H1 (cell line): ENCODE results near the gene CBX4. TPM values are rescaled to one million over a fixed set of nuclear protein-coding genes. Genes with fewer than 3 reads are reported as not detected.

Experiments
- CTCF ChIA-PET: fragments of 300-600 bp; sonication (Branson Sonifier 250); formaldehyde crosslinking; loops from one replicate; lab custom pipeline; 2021; ENCODE audit not compliant: partially characterized antibody; lab: Charles Lee
- POLR2A ChIA-PET: fragments of 300-600 bp; sonication (Branson Sonifier 250); formaldehyde crosslinking; loops from one replicate; lab custom pipeline; 2021; ENCODE audit warnings: inconsistent platforms; ENCODE audit not compliant: partially characterized antibody; lab: Charles Lee
- DNase-seq, 2 experiments: peaks; one replicate each; pipeline versions ENCODE4 v3.0.0 to v3.0.0-alpha.2; 2010 to 2022; ENCODE audit warnings: low spot score in 2 of 2, low read depth in 1 of 2, mixed read lengths in 1 of 2
- FAIRE-seq: peaks from 2 replicates; lab custom pipeline; 2011; peaks lifted over from hg19 to GRCh38; lab: Jason Lieb, UNC
- H2AFZ ChIP-seq: 2 replicates; pipeline ENCODE4 v1.8.1; 2012; ENCODE audit warnings: low read length, inconsistent platforms
- H2AK5ac ChIP-seq: 2 replicates; pipeline ENCODE4 v1.6.1; 2013; ENCODE audit warnings: low read depth, low read length
- H2BK120ac ChIP-seq: replicated peaks from 2 replicates; pipeline ENCODE3; 2013; ENCODE audit warnings: low read depth, low read length, inconsistent platforms
- H2BK12ac ChIP-seq: 2 replicates; pipeline ENCODE4 v1.6.1; 2013; ENCODE audit warnings: low read depth, low read length
- H2BK15ac ChIP-seq: 2 replicates; pipeline ENCODE4 v1.6.1; 2013; ENCODE audit warnings: low read length
- H2BK20ac ChIP-seq: 2 replicates; pipeline ENCODE4 v1.6.1; 2013; ENCODE audit warnings: low read length
- H2BK5ac ChIP-seq: 2 replicates; pipeline ENCODE4 v1.6.1; 2013; ENCODE audit warnings: low read depth, low read length
- H3K14ac ChIP-seq: 2 replicates; pipeline ENCODE4 v1.6.1; 2013; ENCODE audit warnings: inconsistent platforms; ENCODE audit not compliant: insufficient read length
- H3K18ac ChIP-seq: 2 replicates; pipeline ENCODE4 v1.6.1; 2013; ENCODE audit warnings: low read length; ENCODE audit errors: extremely low read depth
- H3K23ac ChIP-seq: 2 replicates; pipeline ENCODE4 v1.6.1; 2013; ENCODE audit warnings: inconsistent platforms; ENCODE audit not compliant: insufficient read length
- H3K23me2 ChIP-seq: 2 replicates; pipeline ENCODE4 v1.6.1; 2013; ENCODE audit warnings: low read depth, low read length
- H3K27ac ChIP-seq: 2 replicates; pipeline ENCODE4 v1.6.1; 2011; ENCODE audit warnings: low read depth, low read length, inconsistent platforms
- H3K27me3 ChIP-seq, 4 experiments: replicated peaks in 1 of 4; 1 replicate in 1 of 4; 2 replicates in 3 of 4; pipeline versions ENCODE4 v1.6.1 to v1.8.1; 2011 to 2013; ENCODE audit warnings: low read length in 3 of 4, mild to moderate bottlenecking in 3 of 4, inconsistent platforms in 2 of 4, mixed read lengths in 2 of 4, moderate library complexity in 1 of 4; ENCODE audit not compliant: control insufficient read depth in 3 of 4, insufficient read depth in 3 of 4; ENCODE audit errors: extremely low read depth in 1 of 4
- H3K36me3 ChIP-seq, 4 experiments: 2 replicates each; pipeline versions ENCODE4 v1.6.1 to v1.8.1; 2011 to 2013; ENCODE audit warnings: mild to moderate bottlenecking in 4 of 4, low read length in 3 of 4, moderate library complexity in 2 of 4, control low read depth in 1 of 4, inconsistent platforms in 1 of 4; ENCODE audit not compliant: insufficient read depth in 4 of 4, control insufficient read depth in 2 of 4
- H3K4ac ChIP-seq: replicated peaks from 2 replicates; pipeline ENCODE3; 2013; ENCODE audit warnings: low read length, low read depth, mixed read lengths, inconsistent platforms; ENCODE audit not compliant: insufficient read length
- H3K4me1 ChIP-seq, 4 experiments: replicated peaks in 1 of 4; 1 replicate in 1 of 4; 2 replicates in 3 of 4; pipeline versions ENCODE4 v1.6.1 to v1.8.1; 2011 to 2013; ENCODE audit warnings: low read length in 3 of 4, inconsistent platforms in 2 of 4, mixed read lengths in 1 of 4; ENCODE audit not compliant: insufficient read depth in 4 of 4, control insufficient read depth in 3 of 4
- H3K4me2 ChIP-seq, 2 experiments: 2 replicates each; pipeline versions ENCODE4 v1.6.1 to v1.8.1; 2011 to 2013; ENCODE audit warnings: low read depth in 2 of 2, low read length in 2 of 2, control low read depth in 1 of 2, inconsistent platforms in 1 of 2, mild to moderate bottlenecking in 1 of 2; ENCODE audit not compliant: insufficient read depth in 1 of 2
- H3K4me3 ChIP-seq, 4 experiments: fragments of 200-600, 300-600 bp in 1 of 4; sonication (generic), shearing (Covaris generic), sonication (Bioruptor Twin) in 1 of 4; 2 replicates each; pipeline versions ENCODE4 v1.5.1 to v1.8.1; 2011 to 2016; ENCODE audit warnings: low read length in 4 of 4, low read depth in 3 of 4, control low read depth in 2 of 4, inconsistent platforms in 2 of 4, mild to moderate bottlenecking in 2 of 4, mixed read lengths in 1 of 4, moderate library complexity in 1 of 4; ENCODE audit not compliant: insufficient read depth in 2 of 4; ENCODE audit errors: extremely low read depth in 1 of 4
- H3K56ac ChIP-seq: replicated peaks from 2 replicates; pipeline ENCODE3; 2013; ENCODE audit warnings: low read depth, mild to moderate bottlenecking, mixed read lengths, low read length, inconsistent platforms; ENCODE audit not compliant: insufficient read length
- H3K79me1 ChIP-seq: 2 replicates; pipeline ENCODE4 v1.6.1; 2013; ENCODE audit warnings: low read depth, low read length, control low read depth
- H3K79me2 ChIP-seq, 2 experiments: 2 replicates each; pipeline versions ENCODE4 v1.6.1 to v1.8.1; 2012 to 2013; ENCODE audit warnings: low read length in 2 of 2, mild to moderate bottlenecking in 2 of 2, inconsistent platforms in 1 of 2; ENCODE audit not compliant: insufficient read depth in 2 of 2, control insufficient read depth in 1 of 2
- H3K9ac ChIP-seq, 4 experiments: replicated peaks in 1 of 4; 1 replicate in 1 of 4; 2 replicates in 3 of 4; pipeline versions ENCODE4 v1.6.1 to v1.8.1; 2011 to 2013; ENCODE audit warnings: low read depth in 3 of 4, low read length in 3 of 4, control low read depth in 2 of 4, mild to moderate bottlenecking in 2 of 4, moderate library complexity in 2 of 4, inconsistent platforms in 1 of 4; ENCODE audit errors: extremely low read depth in 1 of 4
- H3K9me3 ChIP-seq, 2 experiments: 2 replicates each; pipeline versions ENCODE4 v1.6.1 to v1.8.1; 2012 to 2013; ENCODE audit warnings: mild to moderate bottlenecking in 2 of 2, moderate library complexity in 2 of 2, control low read depth in 1 of 2, inconsistent platforms in 1 of 2, low read depth in 1 of 2, low read length in 1 of 2, mixed read lengths in 1 of 2; ENCODE audit not compliant: insufficient read depth in 2 of 2
- H4K20me1 ChIP-seq, 2 experiments: replicated peaks in 1 of 2; 2 replicates each; pipeline versions ENCODE3 to v1.8.1; 2011 to 2013; ENCODE audit warnings: inconsistent platforms in 2 of 2, low read length in 2 of 2, mild to moderate bottlenecking in 1 of 2; ENCODE audit not compliant: insufficient read depth in 2 of 2, control insufficient read depth in 1 of 2
- H4K5ac ChIP-seq: 2 replicates; pipeline ENCODE4 v1.6.1; 2013; ENCODE audit warnings: low read length, low read depth, mixed read lengths, inconsistent platforms; ENCODE audit not compliant: insufficient read length
- H4K8ac ChIP-seq: 2 replicates; pipeline ENCODE4 v1.8.0; 2013; ENCODE audit warnings: mild to moderate bottlenecking, moderate library complexity, low read length, inconsistent platforms; ENCODE audit not compliant: insufficient read depth; ENCODE audit errors: extremely low read depth
- H4K91ac ChIP-seq: replicated peaks from 2 replicates; pipeline ENCODE3; 2013; ENCODE audit warnings: low read length, mixed read lengths, inconsistent platforms; ENCODE audit not compliant: insufficient read length
- BCL11A ChIP-seq, 2 experiments: IDR thresholded peaks; one replicate each; pipeline ENCODE4 v1.6.1; 2011; ENCODE audit warnings: low read depth in 2 of 2, low read length in 2 of 2, mild to moderate bottlenecking in 2 of 2
- EZH2 ChIP-seq: fragments of 200-600 bp; sonication (generic); IDR thresholded peaks from 2 replicates; pipeline ENCODE4 v1.7.1; 2012; ENCODE audit warnings: low read depth, mild to moderate bottlenecking, moderate library complexity, low read length, inconsistent platforms; ENCODE audit not compliant: severe bottlenecking
- FOSL1 ChIP-seq: IDR thresholded peaks from 2 replicates; pipeline ENCODE4 v1.6.1; 2011; ENCODE audit warnings: mild to moderate bottlenecking, low read depth, low read length, moderate library complexity; ENCODE audit not compliant: insufficient read depth
- RAD21 ChIP-seq, 2 experiments: IDR thresholded peaks in 1 of 2; conservative IDR thresholded peaks in 1 of 2; 2 replicates each; pipeline ENCODE4 v1.6.1; 2011; ENCODE audit warnings: low read depth in 2 of 2, low read length in 2 of 2, improper control_type of control experiment in 1 of 2, inconsistent platforms in 1 of 2, mild to moderate bottlenecking in 1 of 2, moderate library complexity in 1 of 2
- SIX5 ChIP-seq: IDR thresholded peaks from 2 replicates; pipeline ENCODE4 v1.6.1; 2011; ENCODE audit warnings: mild to moderate bottlenecking, low read depth, low read length
- WGBS, 2 experiments: shearing (Covaris generic) in 1 of 2; methylation state at CpG; one replicate each; pipeline versions ENCODE4 v1.1.6 to v1.1.7; 2013 to 2015; ENCODE audit warnings: low lambda C conversion rate in 2 of 2, mixed read lengths in 2 of 2, inconsistent platforms in 1 of 2, low coverage in 1 of 2, missing lambda C conversion rate in 1 of 2; ENCODE audit not compliant: insufficient replicate concordance in 2 of 2, insufficient coverage in 1 of 2, insufficient read length in 1 of 2; ENCODE audit errors: extremely low coverage in 1 of 2, missing lambda C conversion rate in 1 of 2; 5-methylcytosine and 5-hydroxymethylcytosine counted together
- polyA plus RNA-seq, 7 experiments: library from polyadenylated mRNA; depleted of rRNA in 3 of 7; stranded (reverse) in 5 of 7; unstranded in 2 of 7; fragments of >200 nt in 5 of 7; fragments of 200-250 nt in 2 of 7; gene quantifications; 1 replicate in 5 of 7; 2 replicates in 1 of 7; 4 replicates in 1 of 7; pipeline versions ENCODE4 v1.2.1 to v1.2.3, GENCODE V29; 2011 to 2013; ENCODE audit warnings: missing spikeins in 2 of 7, mixed read lengths in 2 of 7
- total RNA-seq: library from RNA; stranded (reverse); fragmentation: NEBNext Ultra II Directional; extraction: Animal tissue kit (Norgen Biotek cat#: 25700); gene quantifications from 2 replicates; pipeline ENCODE4 v1.2.1, GENCODE V29; 2021

The CBX4 gene
- total and polyA plus RNA-seq, 2 of the 8 experiments (the other 6 are each of a cell fraction or from before 2014, with no cell fraction given), result 1.8 to 4.0 TPM

GRCh38 chr17:79854080-79855060, 15.1 kb upstream of the CBX4 start:
- WGBS, 2 experiments, result 71% methylated on average over 14 of the region's 14 CpGs; no CpG with 5 or more reads in 1 of the 2 experiments
- peaks cover 0 to 2% (median 0%) of the 10 kb centered on the region in 4 experiments; a peak in 1 of 7 replicates for H3K27me3 ChIP-seq
- H2BK12ac ChIP-seq, result no peak overlapping the region
- H2BK20ac ChIP-seq, result no peak overlapping the region
- H3K4me2 ChIP-seq, result no peak overlapping the region
- H3K36me3 ChIP-seq, result no peaks in the 10 kb centered on the region
- CTCF ChIA-PET, result interaction anchor here (0.6 to 3.4 kb wide), 14 partner anchors 9 to 133 kb away, joined by 3 to 14 read pairs (median 3); partner anchors contain the start of gene CBX8
- TF ChIP-seq BCL11A (IDR thresholded peaks at IDR 0.05; ENCODE audit: low read depth in 2 of 2, low read length in 2 of 2) (no peak), RAD21 (IDR thresholded peaks at IDR 0.05 in 1 of 2, conservative IDR thresholded peaks at IDR 0.05 in 1 of 2; ENCODE audit: low read depth in 2 of 2, low read length in 2 of 2) (peak in 1 of 2 experiments; percentile 15; a peak in 1 of 4 replicates), FOSL1 (no peak), EZH2 (no peak), SIX5 (no peak)
- H2BK120ac ChIP-seq, result no peak overlapping the region
- H3K4me3 ChIP-seq, result no peak overlapping the region
- no peak overlapping the region for H2BK5ac ChIP-seq
- no peak for DNase-seq
- no peak for FAIRE-seq
- no peak overlapping the region for H3K18ac ChIP-seq
- no peak overlapping the region; a peak in 1 of 7 replicates for H3K9ac ChIP-seq
- no peaks in the 10 kb centered on the region for H3K79me2 ChIP-seq
- H4K20me1 ChIP-seq, result no peaks in the 10 kb centered on the region
- H3K27ac ChIP-seq, result no peak overlapping the region
- H4K5ac ChIP-seq, result no peak overlapping the region
- POLR2A ChIA-PET, result interaction anchor here (1.0 kb wide), 1 partner anchor 66 kb away, joined by 3 read pairs; no protein-coding TSS in a partner anchor
- H3K56ac ChIP-seq, result no peak overlapping the region
- no peaks in the 10 kb centered on the region for H3K9me3 ChIP-seq
- H2AK5ac ChIP-seq, result no peak overlapping the region; the same call in 1 of the 2 replicates
- H3K14ac ChIP-seq, result no peak overlapping the region
- no peak overlapping the region for H3K4ac ChIP-seq
- H3K79me1 ChIP-seq, result no peaks in the 10 kb centered on the region
- H4K91ac ChIP-seq, result peak overlapping the region; percentile 55
- no peak overlapping the region for H2AFZ ChIP-seq
- no peaks in the 10 kb centered on the region for H3K23me2 ChIP-seq
- no peaks in the 10 kb centered on the region for H3K4me1 ChIP-seq
- no peak overlapping the region; the same call in 1 of the 2 replicates for H4K8ac ChIP-seq
- no peak overlapping the region for H3K23ac ChIP-seq
- H2BK15ac ChIP-seq, result no peak overlapping the region
